Measurements from ENCODE around the gene MTA1. TPM values are rescaled to one million over a fixed set of nuclear protein-coding genes. Genes with fewer than 3 reads are reported as not detected.

Gene MTA1
- total and polyA plus RNA-seq, 2 of the 8 experiments (the other 6 are each of a cell fraction or from before 2014, with no cell fraction given): 73.9 to 221 TPM

DNA sequence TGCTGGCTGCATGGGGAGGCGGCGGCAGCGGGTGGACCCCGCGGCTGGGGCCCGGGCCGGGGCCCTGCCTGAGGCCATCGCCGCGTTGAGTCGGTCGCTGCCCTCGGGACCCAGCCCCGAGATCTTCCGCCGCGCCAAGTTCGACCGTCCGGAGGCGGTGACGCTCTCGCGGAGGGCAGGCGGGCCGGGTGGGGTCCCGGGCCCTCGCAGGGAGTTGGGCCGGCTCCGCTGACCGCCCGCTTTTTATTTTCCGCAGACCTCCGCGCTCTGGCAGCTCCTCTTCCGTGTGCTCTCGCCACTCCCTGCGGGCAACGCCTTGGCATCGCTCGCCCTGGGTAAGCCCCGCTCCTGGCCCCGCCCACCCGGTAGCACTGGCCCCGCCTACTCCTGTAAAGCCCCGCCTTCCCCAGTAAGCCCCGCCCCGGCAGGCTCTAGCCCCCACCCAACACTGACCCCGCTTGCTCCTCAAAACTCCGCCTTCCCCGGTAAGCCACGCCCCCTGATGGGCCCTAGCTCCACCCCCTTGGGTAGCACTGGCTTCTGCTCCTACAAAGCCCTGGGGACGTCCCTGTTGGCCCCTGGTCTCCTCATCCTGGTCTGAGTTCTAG is 71.8 kb downstream of the MTA1 start (continued):
- TF ChIP-seq ATF2 (IDR thresholded peaks at IDR 0.05; ENCODE audit: low read length) (no peak), JUN (IDR thresholded peaks at IDR 0.05; ENCODE audit: low read depth, low read length) (no peak), KDM4A (IDR thresholded peaks at IDR 0.05; ENCODE audit: low read depth, low read length, severe bottlenecking) (peak; percentile 92), PHF8 (conservative IDR thresholded peaks at IDR 0.05; ENCODE audit: low read depth, low read length) (peak; percentile 98), EP300 (IDR thresholded peaks at IDR 0.05; ENCODE audit: borderline replicate concordance in 1 of 2, low read depth in 2 of 2, low read length in 2 of 2) (no peak), RNF2 (IDR thresholded peaks at IDR 0.05; ENCODE audit: borderline replicate concordance, low read depth, low read length, missing control alignments, poor library complexity, severe bottlenecking) (no peak), SUZ12 (IDR thresholded peaks at IDR 0.05; ENCODE audit: low read length) (no peak), RBBP5 (IDR thresholded peaks at IDR 0.05; ENCODE audit: borderline replicate concordance, low read depth, low read length) (0 out of 2 replicates have a peak, but pooled peaks have one; percentile 28), NRF1 (IDR thresholded peaks at IDR 0.05; ENCODE audit: low read depth, low read length) (no peak), KDM1A (IDR thresholded peaks at IDR 0.05; ENCODE audit: borderline replicate concordance, low read length) (no peak), SP4 (IDR thresholded peaks at IDR 0.05; ENCODE audit: low read length) (no peak), HDAC6 (IDR thresholded peaks at IDR 0.05; ENCODE audit: low read depth, low read length) (no peak), TBP (IDR thresholded peaks at IDR 0.05; ENCODE audit: low read depth, low read length) (no peak), CEBPB (IDR thresholded peaks at IDR 0.05; ENCODE audit: low read depth, low read length) (no peak), EGR1 (IDR thresholded peaks at IDR 0.05; ENCODE audit: borderline replicate concordance, low read depth, low read length) (no peak), YY1 (IDR thresholded peaks at IDR 0.05; ENCODE audit: low read depth, low read length) (no peak), NANOG (IDR thresholded peaks at IDR 0.05; ENCODE audit: insufficient read depth, low read depth, low read length, poor library complexity, severe bottlenecking) (no peak), SP2 (IDR thresholded peaks at IDR 0.05; ENCODE audit: low read length) (no peak), TEAD4 (IDR thresholded peaks at IDR 0.05; ENCODE audit: low read depth, low read length) (no peak), GABPA (IDR thresholded peaks at IDR 0.05; ENCODE audit: borderline replicate concordance, insufficient read depth, low read length) (no peak), CBX8 (IDR thresholded peaks at IDR 0.05; ENCODE audit: borderline replicate concordance, low read depth, low read length) (no peak), SAP30 (IDR thresholded peaks at IDR 0.05; ENCODE audit: insufficient read depth, insufficient replicate concordance, low read length) (no peak), TCF12 (IDR thresholded peaks at IDR 0.05; ENCODE audit: low read depth, low read length) (no peak), SP1 (IDR thresholded peaks at IDR 0.05; ENCODE audit: low read depth, low read length) (no peak)

Measured in H1 (cell line).